Gastroesophageal sphincter (tissue), 3 donors: ENCODE measurements around the gene PSD.

Source experiments
- CTCF ChIP-seq, 4 experiments: fragments of 200-600 bp in 2 of 4; fragments of 450-650 bp in 2 of 4; sonication (generic) in 1 of 4; IDR thresholded peaks; one replicate each; pipeline ENCODE4 v1.5.1; 2017 to 2019; ENCODE audit warnings: antibody characterized with exemption in 4 of 4, mild to moderate bottlenecking in 2 of 4, moderate library complexity in 2 of 4
- EP300 ChIP-seq: sonication (generic); formaldehyde crosslinking; IDR thresholded peaks from one replicate; pipeline ENCODE4 v1.6.1; 2017; ENCODE audit warnings: antibody characterized with exemption, mild to moderate bottlenecking

DNA sequence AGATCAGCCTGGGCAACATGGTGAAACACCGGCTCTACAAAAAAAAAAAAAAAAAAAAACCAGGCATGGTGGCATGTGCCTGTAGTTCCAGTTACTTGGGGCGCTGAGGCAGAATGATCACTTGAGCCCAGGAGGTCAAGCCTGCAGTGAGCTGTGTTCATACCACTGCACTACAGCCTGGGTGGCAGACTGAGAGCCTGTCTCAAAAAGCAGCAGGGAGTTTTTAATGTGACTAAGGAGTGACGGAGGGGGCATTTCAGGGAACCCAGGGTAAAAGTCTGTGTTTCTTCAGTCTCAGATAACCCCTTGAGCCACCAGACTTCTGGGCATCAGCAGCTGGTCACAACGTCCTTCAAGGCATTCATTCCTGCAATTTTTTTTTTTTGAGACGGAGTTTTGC, 34.9 kb upstream of the PSD start:
- no peak for TF ChIP-seq CTCF (IDR thresholded peaks at IDR 0.05)
- TF ChIP-seq EP300, result no peak
